ENCODE measurements around the gene MLKL. TPM values are rescaled to one million over a fixed set of nuclear protein-coding genes. Genes with fewer than 3 reads are reported as not detected.

Gene MLKL
- total RNA-seq (ENCODE audit: low replicate concordance) = 6.3 and 10.8 TPM in 2 replicates

GRCh38 chr16:74700438-74701225 is at the start of gene MLKL:
Gene MLKL (minus strand): TSS chr16:74700862. CDS start chr16:74695757, 5,105 bp downstream.
- DNase-seq (ENCODE audit: low read depth) = peak; percentile 51
- no peak for TF ChIP-seq CTCF (IDR thresholded peaks at IDR 0.05; ENCODE audit: insufficient read depth, low read length)
- peak within 1 kb of the TSS; percentile 93 for H3K4me3 ChIP-seq (ENCODE audit: low read depth, low read length)

DNA sequence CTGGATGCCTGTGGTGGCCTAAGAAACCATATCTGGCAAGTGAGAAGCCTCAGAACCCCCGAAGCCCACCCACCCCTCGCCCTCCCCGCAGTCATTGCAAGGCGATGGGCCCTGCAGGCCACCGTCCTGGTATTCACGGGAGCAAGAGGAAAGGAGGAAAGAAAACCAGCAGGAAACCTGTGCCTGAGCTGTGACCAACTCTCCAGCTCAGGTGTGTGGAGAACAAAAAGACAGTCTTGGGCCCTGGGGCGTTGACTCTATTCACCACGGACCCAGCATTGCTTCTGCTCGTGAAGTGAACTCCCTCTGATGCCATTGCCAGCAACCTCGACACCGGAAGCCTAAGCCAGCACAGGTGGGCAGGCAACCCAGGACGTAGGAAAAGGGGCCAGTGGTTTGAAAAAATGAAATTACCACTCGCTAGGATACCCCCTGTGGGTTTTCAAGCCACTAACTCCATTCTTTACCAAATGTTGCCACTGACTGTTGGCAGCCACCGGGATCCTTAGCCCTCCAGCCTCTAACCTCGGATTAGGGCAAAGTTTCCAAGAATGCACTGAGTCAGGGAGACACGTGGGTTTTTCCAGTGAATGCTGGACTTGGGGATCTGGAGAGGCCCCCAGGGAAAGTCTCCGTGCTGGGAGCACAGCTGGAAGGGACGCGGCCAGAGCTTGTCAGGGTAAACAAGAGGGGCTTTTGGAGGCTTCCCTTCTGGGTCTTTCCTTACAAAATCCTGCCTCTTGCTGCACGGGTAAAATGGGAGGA is 48.8 kb upstream of the MLKL start:
- DNase-seq (ENCODE audit: low read depth) = no peak
- no peak for TF ChIP-seq CTCF (IDR thresholded peaks at IDR 0.05; ENCODE audit: insufficient read depth, low read length)
- no peak overlapping the region for H3K4me3 ChIP-seq (ENCODE audit: low read depth, low read length)

DNA sequence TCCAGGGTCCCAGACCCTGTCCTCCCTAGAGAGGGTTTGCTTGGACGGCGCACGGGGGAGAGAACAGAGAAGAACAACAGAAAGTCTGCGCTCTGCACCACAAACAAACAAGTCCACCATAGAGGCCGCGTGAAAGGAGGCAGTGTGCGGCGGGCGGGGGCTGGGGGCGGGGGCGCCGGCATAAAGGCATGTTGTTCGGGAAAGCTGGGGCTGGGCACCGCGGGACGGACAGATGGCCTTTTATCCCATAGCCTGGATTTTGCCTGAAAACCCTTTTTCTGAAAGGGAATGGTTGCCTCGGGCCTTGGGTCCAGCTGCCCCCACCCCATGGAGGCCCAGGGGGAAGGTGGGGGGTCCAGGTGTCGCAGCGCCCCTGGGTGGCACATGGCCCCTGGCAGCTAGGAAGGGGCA is 48.0 kb upstream of the MLKL start:
- no peak for DNase-seq (ENCODE audit: low read depth)
- H3K4me3 ChIP-seq (ENCODE audit: low read depth, low read length) = no peak overlapping the region
- no peak for TF ChIP-seq CTCF (IDR thresholded peaks at IDR 0.05; ENCODE audit: insufficient read depth, low read length)

- no peak for DNase-seq (ENCODE audit: low read depth)
- no peak overlapping the region for H3K4me3 ChIP-seq (ENCODE audit: low read depth, low read length)
- no peak for TF ChIP-seq CTCF (IDR thresholded peaks at IDR 0.05; ENCODE audit: insufficient read depth, low read length)
Observed at GRCh38 chr16:74747716-74748615, 47.3 kb upstream of the MLKL start.

DNA sequence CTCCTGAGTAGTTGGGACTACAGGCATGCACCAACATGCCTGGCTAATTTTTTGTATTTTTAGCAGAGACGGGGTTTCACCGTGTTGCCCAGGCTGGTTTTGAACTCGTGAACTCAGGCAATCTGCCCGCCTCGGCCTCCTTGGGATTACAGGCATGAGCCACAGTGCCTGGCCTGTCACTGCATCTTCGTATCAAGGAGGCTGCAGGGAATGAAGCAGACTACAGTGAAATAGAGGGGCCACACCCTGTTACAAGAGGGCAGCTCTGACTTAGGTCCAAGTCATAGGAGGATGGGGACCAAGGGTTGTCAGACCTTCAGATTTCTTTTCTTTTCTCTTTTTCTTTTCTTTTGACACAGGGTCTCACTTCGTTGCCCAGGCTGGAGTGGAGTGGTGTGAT is 45.3 kb upstream of the MLKL start:
- no peak for TF ChIP-seq CTCF (IDR thresholded peaks at IDR 0.05; ENCODE audit: insufficient read depth, low read length)
- no peak overlapping the region for H3K4me3 ChIP-seq (ENCODE audit: low read depth, low read length)
- no peak for DNase-seq (ENCODE audit: low read depth)

DNA sequence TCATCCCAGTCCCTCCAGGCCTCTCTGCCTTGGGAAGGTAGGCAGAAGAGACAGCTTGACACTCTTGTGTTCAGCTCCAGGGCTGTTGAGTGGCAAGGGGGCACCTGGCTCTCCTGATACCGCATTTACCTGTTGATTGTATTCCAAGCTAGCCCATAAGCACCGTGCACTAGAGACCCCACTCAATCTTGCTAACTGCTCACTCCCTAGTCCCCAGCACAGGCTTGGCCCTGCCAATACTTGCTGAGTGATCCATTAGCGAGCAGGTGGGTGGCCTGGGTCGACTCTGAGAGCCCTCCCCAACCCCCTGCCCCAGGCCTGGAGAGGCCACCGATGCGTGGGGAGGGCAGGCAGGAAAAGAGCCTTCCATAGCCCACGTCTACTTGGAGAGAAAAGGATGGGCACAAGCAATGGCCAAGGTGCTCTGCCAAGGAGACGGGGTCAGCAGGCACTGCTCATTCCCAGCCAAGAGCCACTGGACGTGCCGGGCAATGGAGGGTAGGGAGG is 44.5 kb upstream of the MLKL start:
- H3K4me3 ChIP-seq (ENCODE audit: low read depth, low read length) = no peak overlapping the region
- DNase-seq (ENCODE audit: low read depth) = no peak
- no peak for TF ChIP-seq CTCF (IDR thresholded peaks at IDR 0.05; ENCODE audit: insufficient read depth, low read length)

All from fibroblast of the aortic adventitia (primary cell).